ENCODE measurements around the gene BCDIN3D.

BCDIN3D gene

DNA sequence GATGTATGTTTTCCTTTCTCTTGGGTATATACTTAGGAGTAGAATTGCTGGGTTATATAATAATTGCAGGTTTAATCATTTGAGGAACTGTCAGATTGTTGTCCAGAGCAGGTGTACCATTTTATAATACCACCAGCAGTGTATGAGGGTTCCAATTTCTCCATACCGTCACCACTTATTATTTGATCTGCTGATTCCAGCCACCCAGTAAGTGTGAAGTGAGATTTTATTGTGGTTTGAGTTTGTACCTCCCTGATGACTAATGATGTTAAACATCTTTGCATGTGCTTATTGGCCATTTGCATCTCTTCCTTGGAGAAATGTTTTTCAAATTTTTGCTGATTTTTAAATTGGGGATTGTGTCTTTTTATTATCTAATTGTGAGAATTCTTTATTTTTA lies 29.8 kb downstream of the BCDIN3D start:
- DNase-seq, result no peak

DNA sequence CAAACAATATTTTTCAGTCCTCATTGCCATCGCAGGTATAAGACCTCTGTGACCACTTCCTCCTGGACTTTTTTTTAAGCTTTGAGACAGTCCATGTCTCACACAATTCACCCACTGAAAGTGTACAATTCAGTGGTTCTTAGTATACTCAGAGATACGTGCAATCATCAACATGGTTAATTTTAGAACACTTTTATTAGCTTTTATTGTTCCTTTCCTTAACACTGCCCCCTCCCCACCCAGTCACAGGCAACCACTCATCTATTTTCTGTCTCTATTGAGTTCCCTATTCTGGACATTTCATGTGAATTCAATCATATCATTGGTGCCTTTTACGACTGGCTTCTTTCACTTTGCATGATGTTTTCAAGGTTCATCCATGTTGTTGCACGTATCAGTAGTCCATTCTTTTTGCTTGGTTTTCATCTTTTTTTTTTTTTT lies 30.9 kb downstream of the BCDIN3D start:
- no peak for DNase-seq

DNA sequence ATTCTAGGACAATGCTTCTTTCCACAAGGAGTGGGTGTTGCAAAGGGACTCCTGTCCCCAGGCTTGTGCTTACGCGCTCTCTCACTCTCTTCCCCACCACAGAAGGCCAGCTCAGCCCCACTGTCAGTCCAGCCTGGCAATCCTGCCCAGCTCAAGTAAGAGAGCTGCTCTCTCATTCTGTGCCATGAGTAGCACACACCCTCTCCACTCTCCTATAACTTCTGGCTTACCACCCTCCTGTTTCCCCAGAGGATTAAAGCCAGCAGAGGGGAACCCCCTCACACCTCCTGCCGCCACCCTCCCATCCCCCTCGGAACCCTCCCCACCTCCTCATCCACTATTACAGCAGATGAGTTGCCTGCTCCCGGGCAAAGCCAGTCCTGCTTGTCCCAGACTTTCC lies 31.8 kb downstream of the BCDIN3D start:
- no peak for DNase-seq

DNA sequence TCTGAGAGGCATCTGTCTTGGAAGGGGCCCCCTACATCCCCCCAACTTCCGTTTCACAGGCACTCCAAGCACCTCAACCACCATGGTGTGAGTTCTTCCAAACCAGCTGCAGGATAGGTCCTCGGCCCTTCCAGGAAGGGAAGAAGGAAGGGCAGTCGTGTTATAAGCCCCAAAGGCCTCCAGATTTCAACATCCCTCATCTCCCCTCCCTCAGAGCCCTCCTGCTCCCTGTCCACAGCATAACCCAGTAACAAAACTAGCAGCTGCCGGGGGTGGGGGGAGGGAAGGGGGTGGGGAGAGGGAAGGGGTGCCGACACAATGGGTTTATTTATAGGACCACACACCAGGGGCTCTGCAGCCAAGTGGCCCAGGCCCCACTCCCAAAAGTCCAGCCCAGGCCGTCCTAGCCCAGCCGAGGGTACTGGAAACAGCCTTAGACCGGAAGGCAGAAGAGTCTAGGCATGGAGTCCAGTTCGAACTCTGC lies 33.0 kb downstream of the BCDIN3D start:
- DNase-seq, result no peak

DNA sequence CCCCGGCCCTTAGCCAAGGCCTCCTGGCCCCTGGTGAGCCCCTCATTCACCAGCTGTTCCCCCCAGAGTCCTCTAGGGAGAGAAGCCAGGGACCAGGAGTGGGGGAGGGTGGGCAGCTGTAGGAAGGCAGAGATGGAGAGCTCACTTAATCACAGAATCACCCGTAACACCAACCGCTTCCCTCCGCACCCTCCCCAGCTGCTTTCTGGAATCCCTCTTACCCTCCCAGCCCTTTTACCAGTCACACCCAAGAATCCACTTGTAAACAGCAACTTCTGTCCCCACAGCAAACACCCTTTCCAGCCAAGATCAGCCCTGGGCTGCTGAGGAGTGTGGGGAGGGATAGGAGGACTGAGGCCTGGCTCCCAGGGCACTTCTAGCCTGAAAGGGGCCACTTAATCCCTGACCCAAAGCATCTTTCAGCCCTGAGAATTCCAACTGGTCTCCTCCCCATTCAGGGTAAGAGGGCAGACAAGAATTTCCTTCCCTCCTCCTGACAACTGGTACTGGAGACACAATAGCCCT lies 33.5 kb downstream of the BCDIN3D start:
- no peak for DNase-seq

DNA sequence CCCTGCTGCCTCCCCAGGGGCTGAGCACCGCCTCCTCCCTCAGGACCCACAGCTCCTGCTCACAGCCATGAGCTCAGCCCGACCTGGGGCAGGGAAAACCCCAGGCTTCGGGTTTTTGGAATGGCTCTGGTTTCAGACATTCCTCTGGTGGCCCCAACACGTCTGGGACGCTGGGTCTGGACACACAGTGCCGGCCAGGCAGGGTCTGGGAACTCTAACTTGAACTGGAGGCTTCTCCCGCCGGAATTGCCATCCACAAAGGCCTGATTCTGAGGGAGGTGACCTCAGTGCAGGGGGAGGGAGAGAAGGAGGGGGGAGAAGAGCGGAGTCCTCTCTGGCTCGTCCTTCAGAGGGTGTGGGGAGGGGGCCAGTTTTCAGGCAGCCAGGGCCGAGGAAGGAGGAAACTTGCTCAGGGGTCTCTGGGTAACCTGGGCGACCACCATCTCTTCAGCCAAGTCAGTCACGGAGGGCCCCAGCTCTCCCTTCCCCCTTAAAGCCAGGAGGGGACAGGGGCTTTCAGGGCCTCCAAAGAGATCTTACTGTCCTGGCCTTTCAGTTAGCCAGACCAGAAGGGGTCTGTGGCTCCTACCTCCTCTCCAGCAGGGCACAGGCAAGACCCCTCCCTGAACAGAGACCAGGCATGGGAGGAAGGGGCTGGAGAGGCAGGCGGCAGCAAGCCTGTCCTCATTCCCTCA lies 34.1 kb downstream of the BCDIN3D start:
- no peak for DNase-seq

DNA sequence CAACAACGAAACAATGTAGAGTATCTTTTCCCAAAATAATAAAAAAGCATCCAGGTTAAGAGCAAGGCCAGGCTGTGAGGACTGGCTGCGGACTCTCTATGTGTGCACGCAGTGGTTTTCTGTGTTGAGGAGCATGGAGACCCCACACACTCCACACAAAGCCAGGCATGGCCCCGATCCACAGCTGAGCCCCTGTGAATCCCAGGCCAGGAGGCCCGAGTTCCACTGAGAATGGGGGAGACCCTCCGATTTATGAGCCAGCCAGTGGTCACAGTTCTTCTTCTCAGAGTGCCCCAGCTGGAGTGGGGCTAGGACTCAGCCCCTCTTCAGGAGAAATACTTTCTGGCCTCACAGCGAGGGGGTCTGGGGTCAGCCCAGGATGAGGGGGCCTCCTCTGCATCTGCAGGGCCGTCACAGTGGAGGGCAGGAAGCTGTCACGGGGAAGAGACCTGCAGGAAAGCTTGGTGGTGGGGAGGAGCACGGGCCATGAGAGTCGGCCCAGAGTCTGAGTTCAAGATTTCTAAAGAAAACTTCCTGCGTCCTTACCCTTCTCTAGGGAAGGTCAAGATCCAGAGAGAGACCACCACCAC lies 34.8 kb downstream of the BCDIN3D start:
- DNase-seq, result no peak

DNA sequence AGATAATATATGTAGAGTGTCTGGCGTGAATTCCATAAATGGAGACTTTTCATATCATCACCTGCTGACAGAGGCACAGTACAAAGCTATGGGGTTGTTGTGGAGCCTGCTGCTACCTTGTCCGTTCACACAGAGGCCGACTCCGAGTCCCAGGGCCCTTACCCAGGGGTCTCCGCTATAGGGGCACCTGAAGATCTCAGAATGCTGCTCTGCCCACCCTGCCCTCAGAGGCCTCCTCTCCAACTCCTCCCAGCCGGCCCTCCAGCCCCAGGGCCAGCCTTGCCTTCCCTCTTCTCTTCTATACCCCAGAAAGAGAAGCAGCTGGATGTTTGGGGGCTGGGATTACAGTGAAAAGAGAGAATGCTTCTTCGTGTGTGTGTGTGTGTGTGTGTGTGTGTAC lies 36.0 kb downstream of the BCDIN3D start:
- DNase-seq, result no peak

DNA sequence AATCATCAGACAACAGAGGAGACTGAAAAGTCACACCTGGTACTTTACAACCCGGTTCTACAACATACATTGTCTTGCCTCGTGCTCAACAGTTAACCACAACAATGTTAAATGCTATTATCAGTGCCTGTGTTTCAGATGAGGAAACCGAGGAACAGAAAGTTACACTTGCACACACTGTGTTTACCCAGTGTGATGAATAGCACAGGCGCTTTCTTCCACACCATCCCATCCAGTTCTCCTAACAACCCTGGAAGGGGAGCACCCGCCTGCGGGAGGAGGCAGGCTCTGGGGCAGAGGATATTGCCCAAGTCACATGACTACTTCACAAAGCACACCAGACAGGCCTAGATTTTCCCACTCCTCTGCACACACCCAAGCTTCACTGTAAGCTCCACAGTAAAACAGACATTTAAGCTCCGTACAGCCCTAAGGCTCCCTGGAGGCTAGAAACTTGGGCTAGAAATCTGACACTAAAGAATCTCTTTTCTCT lies 36.5 kb downstream of the BCDIN3D start:
- DNase-seq, result no peak

DNA sequence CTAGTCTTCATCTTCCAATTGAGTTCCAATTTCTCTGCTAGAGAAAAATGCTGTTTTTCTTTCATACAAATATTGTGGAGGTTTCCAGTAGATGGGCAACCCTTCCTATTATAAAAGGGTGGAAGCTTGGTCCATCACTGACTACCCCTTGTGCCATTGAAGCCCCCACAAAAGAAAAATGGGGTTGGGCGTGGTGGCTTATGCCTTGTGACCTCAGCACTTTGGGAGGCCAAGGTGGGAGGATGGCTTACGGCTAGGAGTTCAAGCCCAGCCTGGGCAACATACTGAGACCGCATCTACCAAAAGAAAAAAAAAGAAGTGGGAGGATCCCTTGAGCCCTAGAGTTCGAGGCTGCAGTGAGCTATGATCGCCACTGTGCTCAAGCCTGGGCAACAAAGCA lies 37.5 kb downstream of the BCDIN3D start:
- DNase-seq, result no peak

DNA sequence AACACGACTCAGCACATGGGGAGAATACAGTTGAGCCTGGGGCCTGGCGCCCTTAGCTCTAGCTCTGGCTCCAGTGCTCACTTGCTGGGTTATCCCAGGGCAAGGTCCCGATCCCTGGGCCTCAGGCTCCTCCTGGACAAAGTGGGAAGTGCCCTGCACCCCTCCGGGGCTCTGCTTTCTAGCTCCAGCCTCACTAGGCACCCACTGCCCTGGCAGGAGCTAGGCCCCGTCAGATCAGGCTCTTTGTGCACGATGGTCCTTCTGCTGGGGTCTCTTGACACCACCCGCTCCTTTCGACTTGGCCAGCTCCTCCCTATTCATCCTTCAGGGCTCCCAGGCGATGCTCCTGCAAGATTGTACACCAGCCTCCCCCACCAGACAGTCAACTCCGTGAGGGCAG lies 38.1 kb downstream of the BCDIN3D start:
- no peak for DNase-seq

DNA sequence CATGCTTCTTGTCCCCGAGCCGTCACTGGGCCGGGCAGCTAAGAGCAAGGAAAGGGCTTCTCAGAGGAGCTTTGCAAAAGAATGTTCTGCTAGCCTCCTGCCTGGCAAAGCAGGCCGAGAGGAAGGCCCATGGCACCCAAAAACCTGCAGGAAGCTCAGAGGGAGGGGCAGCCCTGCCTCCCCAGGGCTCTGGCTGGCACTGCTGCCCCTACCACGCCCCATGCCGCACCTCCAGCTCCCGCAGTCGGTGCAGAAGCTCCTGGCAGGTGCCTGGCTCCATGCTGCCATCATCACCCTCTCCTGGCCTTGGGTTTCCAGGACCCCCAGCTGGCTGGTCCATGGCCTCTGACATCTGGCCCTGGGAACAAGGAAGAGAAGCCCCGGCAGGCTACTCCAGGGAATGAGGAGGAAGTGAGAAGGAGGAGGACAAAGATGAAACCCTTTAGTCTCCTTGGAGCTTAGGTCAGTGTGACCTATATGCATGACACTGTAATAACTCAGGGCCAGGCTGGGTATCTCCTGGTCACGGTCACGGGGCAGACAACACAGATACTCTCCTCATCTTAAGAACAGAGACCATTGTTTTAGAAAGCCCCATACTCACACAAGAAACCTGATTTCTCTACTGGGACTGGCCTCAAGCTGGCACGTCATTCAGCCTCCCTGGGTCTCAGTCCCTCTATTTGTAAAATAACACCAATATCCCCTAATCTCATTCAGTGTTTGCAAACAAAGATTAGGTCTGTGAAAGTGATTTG lies 39.0 kb downstream of the BCDIN3D start:
- DNase-seq, result no peak

DNA sequence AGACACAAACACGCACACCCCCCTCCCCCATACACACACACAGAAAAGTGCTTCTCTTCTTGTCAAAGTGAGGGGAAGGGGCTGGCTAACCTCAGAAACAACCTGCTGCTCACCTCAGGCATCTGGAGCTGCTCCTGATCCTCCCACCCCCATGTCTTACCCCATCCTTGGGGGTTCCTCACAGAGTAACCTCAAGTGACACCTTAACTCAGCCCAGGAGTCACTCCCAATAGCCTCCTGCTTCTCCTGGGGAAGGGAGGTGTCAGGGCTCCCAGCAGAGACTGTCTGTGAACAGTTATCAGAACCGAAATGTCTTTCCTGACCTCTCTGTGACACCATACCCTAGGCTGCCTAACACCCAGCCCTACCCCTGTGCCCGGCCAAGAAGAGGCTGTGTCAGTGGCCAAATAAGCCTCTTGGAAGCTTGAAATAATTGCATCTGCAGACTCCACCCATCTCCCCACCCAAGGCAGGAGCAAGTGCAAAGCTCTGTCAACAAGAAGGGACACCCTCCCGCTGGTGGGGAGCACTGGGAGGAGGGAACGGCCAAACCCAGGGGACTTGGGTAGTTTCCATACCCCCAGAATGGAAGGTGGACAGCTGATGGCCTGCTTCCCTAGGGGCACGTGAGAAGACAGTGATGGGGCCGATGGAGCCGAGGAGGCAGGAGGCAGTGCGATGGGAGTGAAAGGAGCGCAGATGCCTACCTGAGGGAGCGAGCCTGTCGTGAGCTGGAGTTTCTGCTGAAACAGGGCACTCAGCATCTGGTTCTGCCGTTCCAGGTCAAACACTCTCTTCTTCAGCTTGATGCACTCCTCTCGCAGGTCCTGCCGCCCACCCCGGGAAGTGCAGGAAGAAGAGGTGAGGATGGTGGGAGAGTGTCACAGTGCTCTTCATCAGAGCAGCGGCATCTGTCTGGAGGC lies 41.5 kb downstream of the BCDIN3D start:
- no peak for DNase-seq

DNA sequence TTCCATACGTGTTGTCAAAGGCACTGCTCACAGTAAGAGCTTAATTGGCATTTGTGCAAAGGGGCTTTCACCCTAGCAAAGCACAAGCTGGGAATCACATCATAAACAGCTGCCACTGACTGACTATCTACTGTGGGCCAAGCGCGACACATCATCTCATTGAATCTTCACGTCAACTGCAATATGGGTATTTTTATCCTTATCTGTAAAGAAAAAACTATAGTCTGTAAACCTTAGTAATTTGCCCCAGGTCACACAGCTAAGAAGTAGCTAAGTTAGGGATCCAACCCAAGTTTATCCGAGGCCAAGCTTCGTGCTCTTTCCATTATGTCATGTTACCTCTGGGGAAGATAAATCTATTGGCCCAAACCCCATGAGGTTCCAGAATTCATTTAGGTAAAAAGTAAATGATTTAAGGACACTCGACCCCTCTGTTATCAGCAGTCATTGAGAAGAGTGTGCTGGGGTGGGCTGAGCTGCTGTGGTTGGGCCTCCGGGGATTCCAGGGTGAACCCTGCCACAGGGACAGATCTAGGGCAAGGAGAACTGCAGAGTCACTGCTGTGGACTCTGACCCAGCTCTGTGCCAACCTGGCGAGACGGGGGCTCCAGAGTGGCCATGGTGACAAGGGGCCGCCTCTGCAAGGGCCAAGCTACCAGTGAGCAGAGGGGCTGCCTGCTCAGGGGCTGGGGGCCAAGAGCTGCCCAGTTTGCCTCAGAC lies 42.3 kb downstream of the BCDIN3D start:
- no peak for DNase-seq

DNA sequence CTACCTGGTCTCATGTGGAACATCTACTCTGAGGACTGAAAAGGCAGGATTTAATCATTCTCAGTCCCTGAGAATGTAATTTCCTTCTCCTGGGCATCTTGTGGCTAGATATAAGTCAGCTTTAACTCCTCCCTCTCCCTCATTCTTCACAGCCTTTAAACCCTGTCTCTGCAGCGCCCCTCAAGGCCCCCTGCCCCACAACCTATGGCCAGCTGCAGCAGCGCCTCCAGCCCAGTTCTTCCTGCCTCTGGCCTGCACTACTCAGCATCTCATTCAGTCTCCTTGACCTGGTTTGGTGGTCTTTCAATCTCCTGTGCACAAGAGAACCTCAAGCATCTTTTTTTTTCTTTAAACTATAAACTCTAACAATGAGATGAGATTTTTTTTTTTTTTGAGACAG lies 44.0 kb downstream of the BCDIN3D start:
- DNase-seq, result no peak

DNA sequence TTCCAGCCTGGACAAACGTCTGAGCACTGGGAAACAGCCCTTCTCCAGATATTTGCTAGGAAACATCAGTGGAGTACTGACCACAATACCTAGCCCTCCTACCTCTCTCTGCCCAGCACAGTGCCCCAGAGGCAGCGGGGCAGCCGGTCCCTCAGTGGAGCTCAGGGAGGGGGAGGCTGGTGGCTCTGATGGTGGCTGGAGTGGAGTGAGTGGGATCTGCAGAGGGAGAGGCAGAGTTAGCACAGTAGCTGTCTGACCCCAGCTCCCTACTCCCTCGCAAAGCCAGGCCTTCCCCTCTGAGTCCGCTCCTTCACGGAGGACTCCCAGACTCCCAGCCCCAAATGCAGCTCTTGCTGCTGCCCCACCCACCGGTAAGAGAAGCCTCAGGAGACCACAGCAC lies 44.7 kb downstream of the BCDIN3D start:
- no peak for DNase-seq

DNA sequence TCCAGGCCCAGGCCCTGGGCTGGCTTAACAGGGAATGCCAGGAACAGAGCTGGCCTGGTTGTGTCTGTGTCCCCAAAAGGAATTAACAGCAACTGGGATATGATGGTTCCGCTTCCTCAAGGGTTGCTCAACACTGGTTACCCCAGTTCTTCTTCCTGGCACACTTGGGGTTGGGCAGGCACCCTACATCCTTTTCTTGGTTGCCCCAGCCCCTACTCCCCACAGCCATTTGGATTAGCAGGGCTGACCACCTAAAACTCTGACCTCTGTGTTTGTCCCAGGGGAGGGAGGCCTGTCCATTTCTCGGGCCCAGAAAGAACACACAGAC lies 45.5 kb downstream of the BCDIN3D start:
- DNase-seq, result no peak

DNA sequence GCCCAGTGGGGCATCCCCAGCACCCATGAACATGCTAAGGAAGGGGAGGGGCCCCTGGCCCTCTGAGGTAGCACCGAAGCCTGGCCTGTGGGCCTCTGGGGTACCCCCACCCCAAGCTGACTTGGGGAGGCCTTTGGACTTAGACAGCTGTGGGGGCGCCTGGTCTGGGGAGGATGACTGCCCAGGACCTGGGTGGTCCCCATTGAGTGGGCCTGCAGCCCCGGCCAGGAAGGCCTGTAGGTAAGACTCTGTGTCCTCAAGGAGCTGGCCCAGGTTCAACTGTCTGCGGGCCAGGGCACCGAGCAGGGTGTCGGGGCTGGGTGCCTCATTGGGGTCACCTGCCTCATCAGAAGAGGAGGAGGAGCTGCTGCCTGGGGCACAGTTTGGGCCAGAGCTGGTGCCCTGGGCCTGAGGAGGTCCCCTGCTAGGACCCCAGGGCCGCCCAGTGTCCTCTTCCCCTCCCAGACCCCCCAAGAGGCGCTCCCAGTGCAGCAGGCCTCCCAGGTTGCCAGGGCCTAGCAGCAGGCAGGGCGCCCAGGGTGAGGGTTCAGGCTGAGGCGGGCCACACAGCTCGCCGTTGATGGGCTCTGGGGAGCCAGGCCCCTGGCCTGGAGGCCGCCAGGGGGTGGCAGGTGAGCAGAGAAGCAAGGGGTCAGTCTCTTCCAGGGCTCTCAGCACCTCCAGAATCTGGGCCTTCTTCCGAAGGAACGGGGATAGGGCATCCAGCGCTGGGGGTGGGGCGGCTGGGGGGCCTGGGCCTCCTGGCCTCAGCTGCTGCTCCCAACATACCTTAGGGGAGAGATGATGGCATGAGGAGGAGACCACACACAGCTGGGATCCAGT lies 46.1 kb downstream of the BCDIN3D start:
- DNase-seq, result no peak

DNA sequence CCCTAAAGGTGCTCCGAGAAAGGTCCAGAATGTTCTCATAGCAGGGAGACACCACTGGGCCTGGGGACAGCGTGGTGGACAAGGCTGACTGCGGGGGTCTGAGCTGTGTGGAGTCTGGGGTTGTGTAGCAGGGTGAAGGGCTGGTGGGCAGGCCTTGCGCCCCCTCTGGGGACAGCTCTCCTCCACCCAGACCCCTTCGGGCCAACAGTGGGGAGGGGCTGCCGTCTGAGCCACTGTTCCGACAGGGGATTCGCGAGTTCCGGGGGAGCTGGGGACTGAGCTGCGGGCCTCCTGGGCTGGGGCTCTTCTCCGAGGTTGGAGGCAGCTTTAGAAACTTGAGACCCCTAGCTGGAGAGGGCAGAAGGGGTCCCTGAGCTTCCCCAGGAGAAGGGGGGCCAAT lies 46.8 kb downstream of the BCDIN3D start:
- DNase-seq, result no peak

DNA sequence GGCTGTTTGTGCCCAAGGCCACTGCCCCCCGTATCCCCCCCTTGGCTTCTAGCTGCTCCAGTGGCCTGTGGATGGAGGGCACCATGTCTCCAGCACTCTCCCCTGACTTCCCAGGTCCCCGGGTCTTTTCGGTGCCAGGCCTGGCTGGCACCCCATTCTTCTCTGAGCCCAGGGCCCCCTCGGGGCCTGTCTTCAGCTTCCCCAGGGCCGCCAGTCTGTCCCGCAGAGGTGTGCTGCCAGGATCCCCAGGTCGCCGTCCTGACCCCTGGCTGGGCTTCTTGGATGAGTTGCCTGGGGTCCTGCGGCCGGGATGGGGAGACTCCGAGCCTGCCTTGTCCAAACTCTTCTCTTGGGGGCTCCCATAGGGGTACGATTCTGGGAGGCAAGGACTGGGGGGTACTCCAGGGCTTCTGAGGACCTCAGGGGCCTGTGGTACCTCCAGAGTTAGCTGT lies 47.2 kb downstream of the BCDIN3D start:
- no peak for DNase-seq
